ENCODE results near the gene SLC22A6.
"Not testable (repeated sequence)": the region's sequence is repeated elsewhere in the genome, so short reads cannot be mapped to it uniquely, and the experiment has no call there.

SLC22A6 gene

DNA sequence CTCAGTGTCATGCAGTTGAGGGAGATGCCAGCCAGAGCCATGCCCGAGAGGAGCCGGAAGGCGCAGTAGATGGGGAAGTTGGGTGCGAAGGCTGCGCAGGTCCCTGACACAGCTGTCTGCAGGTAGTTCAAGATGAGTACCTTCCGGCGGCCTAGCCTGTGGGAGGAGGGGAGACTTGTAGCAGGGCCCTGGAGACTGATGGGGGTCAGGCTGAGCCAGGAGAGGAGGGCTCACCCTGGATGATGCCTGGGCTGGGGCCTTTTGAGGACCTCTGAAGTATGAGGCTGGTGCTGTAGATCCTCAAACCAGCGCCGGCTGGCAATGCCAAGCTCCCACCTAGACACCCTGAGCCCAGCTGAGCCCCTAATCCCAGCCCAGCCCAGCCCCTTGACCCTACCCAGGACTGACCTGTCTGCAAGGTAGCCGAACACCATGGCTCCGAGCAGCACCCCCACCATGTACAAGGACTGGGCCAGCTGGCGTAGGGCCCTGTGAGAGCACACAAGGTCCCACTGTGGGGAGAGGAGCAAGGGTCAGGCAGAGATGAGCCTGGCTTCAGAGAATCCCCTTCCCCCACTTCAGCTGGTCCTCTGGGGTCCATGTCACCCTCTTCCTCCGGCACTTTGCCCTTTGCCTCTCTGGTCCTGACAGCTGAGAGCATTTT, 1.1 kb downstream of the SLC22A6 start:
- no peak for DNase-seq

DNA sequence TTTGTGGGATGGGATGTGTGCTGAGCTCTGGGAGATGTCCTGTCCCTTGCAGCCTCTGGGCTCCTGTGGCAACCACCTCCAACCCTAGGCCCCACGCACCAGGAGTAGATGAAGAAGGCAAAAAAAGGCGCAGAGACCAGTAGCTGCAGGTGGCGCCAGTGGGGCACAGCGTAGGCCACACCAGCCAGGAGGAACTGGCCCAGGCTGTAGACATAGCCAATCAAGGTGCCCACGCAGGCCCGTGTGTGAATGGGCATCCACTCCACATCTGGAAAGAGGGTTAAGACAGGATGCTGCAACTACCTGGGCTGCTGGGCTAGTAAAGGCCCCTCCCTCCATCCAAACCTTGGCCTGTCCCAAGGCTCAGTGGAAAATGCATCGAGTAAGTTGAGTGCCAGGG, 3.0 kb downstream of the SLC22A6 start:
- DNase-seq, result no peak

DNA sequence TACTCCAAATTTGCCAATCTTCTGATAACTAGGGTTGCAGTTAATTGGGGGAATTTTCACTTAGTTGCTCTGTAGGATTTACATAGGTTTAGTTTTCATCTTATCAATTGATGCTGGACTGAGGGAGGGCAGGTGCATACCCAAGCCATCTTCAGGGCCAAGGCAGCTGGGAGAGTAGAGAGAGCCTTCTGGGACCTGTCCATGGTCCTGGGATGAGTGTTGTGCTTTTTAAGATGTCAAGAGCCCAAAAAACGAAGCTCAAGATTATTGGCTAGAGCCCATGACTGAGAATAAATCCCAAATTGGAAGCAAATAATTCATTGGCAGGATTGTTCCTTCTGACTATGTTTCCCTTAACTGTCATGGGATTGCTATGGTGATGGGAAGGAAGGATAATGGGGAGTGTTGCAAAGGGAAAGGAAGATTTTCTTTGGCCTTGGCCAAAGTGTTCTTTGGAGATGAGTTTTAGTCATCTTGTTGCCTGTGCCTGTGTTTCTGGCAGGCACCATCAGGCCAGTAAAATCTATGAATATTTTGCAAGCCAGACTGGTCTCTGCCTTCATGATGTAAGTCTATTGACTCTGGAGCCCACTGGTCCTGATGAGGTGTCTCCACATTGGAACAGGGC, 4.5 kb downstream of the SLC22A6 start:
- DNase-seq, result no peak

DNA sequence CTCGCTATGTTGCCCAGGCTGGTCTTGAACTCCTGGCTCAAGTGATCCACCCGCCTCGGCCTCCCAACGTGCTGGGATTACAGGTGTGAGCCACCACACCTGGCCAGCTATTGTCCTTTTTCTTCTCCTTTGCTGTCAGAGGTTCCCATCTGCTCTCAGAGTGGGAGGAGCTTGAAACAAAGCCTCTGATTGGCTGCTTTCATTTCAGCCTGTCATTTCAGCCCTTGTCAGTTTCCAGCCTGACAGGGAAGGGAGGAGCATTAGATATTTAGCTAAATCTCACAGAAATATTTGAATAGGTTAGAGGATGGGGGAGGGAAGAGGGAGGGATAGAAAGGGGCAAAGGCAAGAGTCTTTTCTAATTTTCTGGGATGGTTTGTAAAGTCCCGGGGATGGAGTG, 8.7 kb downstream of the SLC22A6 start:
- DNase-seq, result no peak

DNA sequence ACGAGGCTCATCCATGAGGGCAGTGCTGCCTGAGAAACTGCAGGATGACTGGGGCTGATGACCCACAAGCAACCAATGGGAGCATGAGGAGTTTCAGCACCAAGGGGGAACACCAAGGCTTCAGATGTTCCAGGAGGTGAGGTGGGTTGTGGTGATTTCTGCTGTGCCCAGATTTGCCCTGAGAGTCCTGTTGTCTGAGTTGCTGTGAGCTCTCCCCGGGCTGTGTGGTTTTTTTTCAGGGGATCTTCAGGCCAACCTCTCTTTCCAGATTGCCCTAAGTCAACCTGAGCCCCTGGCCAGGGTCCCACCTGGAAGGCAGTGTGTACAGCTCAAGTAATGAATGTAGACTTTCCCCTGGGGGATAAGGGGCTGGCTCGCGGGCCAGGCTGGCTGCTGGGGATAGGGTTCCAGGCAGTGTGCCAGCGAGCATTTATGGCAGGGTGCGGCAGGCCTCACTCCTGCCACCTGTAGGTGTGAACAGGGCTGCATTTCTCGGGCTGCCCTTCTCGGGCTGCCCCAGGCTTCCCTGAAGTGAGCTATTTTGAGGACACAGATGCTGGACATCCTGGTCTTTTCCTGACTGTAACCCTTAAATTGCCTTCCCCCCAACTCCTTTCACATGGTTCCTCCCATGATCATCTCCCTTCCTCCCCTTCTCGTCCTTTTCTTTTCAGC, 9.8 kb downstream of the SLC22A6 start:
- DNase-seq, result no peak

DNA sequence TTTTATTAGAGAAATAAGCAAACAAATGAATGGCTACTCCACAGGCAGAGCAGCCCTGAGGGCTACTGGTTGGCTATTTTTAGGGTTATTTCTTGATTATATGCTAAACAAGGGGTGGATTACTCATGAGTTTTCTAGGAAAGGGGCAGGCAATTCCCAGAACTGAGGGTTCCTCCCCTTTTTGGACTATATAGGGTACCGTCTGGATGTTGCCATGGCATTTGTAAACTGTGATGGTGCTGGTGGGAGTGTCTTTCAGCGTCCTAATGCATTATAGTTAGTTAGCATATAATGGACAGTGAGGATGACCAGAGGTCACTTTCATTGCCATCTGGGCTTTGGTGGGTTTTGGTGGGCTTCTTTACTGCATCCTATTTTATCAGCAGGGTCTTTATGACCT, 19.2 kb downstream of the SLC22A6 start:
- DNase-seq, result no peak

DNA sequence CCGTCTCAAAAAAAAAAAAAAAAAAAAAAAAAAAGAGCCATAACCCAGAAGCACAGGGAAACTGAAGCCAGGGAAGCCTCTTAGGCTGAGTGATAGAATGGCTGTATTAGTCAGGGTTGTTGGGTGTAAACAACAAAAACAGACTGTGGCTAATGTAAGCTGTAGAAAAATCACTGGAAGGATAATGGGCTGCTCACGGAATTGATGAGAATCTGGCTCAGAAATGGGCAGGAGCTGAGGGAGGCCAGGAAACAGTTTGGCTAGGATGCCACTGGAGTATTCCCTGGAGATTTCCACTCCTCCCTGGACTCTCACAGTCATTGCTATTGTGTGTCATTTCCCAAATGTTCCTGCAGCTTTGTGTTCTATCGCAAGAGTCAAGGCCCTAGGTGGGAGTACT, 22.4 kb downstream of the SLC22A6 start:
- no peak for DNase-seq

DNA sequence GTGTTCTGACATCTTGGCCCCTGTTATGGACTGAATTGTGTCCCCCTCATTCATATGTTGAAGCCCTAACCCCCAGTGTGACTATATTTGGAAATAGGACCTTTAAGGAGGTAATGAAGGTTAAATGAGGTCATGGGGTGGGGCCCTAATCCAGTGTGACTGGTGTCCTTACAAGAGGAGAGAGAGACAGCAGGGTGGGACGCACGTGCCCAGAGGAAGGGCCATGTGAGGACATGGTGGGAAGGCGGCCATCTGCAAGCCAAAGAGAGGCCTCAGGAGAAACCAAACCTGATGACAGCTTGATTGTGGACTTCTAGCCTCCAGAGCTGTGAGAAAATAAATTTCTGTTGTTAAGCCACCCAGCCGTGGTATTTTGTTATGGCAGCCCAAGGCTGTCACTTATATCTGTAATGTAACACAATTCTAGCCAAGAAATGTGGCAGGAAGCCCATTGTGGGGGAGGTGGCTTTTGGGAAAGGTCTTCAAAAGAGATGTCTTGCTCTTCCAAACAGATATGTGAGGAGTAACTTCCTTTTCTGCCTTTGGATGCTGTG, 23.7 kb downstream of the SLC22A6 start:
- DNase-seq, result no peak

DNA sequence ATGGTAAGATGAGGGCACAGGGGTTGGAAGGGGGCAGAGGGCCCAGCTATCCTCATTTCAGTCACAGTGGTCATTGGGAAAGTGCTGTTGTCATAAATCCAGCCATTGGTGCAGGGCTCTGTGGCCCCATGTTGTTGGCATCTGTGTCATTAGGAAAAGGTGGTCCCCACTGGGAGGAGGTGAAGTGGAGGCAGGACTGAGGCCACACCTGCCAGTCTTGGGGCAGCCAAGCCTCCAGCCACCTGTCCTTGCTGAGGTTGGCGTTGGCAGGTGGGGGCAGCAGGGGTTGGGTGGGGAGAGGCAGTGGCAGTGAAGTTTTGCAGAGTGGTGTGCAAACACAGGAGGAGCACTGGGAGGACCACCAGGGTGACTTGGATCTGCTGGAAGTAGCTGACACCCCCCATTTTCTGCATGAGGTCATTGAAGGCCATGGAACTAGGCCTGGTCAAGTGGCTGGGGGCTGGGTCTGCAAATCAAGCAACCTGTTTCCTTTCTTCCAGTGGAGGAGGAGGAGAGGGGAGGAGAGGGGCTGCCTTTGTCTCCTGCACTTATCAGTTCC, 25.3 kb downstream of the SLC22A6 start:
- DNase-seq, result no peak

DNA sequence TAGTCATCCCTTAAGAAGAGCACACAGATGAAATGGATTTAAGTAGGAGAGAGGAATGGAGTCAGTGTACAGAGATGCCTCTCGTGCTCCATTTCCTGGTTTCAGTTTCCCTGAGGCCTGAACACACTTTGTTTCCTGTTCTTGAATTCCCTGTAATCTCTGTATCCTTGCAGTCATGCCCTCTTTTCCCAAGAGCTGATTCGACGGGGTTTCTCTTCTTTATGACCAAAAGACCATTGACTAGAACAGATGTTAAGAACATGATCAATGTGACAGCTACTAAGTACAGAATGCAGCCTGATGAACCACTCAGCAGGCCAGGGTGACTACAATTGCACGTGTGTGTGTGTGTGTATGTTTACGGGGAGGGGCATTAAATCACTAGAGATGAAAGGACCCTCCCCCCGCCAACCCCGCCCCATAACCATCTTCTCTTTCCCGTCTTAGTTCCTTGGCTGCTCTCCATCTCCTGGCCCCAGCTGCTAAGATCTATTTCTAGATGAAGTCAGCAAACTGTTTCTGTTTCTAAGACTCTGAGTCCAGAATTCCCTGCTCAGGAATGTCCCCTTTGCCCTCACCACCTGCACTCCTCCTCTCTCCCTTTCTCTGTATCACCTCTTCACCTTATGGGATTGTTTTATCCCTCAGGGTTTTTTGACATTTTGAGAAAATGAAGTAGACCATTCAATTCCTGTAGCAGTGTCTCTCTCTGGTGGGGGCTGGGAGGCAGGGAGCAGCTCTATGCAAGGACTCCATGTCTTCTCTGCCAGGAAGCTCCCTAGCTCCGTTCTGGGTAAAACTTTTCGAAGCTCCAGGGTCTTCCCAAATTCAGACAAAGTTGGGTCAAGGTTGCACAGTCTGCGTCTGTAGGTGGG, 26.0 kb downstream of the SLC22A6 start:
- no peak for DNase-seq

DNA sequence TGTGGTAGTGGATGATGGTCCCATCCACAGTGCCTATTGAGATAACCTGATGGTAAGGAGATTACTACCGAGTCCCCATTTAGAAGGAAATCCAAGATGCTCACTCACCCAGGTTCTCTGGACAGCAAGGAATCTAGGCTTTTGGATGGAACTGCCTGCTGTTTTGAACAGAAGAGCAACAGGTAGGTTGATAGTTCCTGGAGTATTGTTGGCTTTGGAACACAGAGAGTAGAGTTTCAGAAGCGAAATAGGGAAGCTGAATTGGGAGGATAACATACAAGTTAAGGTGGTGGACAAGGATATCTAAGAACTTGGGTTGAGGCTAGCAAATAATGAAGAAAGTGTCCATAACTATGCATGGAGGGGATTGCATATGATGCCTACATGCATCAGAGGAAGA, 27.6 kb downstream of the SLC22A6 start:
- DNase-seq, result no peak

DNA sequence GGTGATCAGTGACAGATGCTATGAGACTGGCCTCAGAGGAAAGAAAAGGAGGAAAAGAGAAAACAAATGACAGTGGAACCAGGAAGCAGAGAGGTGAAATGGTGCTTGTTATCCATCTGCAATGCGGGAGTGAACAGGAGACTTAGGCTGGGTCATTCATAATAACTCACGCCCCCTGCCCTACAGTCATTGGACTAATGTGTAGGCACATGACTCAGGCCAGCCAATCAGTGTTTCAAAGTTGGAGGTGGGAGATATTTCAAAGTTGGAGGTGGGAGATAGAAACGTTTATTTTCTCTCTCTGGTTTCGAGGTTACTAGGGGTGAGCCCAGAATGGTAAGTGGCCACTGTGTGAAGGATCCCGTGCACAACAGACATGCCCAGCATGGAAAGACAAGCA, 30.3 kb downstream of the SLC22A6 start:
- DNase-seq, result no peak

DNA sequence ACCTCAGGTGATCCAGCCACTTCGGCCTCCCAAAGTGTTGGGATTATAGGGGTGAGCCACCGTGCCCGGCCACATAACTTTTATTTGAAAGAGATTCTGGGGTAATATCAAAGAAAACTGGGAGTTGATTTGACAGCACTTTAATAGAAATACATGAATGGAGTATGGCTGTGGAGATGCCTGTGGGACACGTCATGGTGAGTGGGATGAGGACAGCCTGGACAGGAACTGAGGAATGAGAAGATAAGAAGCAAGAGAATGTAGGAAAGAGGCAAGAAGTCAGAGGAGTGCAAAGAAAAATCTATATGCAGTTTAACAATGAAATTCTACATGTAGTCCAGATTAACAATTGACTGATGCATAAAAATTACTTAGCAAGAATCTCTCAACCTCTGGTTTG, 31.0 kb downstream of the SLC22A6 start:
- DNase-seq, result no peak

DNA sequence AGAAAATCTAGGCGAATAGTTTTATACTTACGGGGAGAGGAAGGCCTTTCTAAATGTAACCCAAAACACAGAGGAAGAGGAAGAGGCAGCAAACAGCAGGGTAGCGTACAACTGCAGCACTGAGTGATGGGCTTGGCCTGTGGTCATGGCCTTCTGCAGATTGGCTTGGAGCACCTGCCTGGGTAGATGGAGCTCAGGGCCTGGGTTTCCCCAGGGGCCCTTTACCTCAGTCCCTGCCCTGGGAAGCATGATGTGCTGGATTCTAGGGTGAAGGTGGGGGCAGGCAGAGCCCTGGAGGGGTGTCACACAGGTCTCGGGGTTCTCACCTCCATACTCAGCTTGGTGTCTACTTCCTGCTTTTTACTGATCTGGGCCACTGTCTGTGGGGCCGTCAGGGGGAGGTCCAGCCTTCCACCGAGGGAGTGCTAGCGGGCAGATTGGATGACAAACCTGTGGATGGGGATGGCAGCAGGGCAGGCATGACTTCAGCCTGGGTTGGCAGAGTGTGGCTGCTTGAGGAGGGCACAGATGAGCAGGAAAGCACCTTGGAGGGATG, 35.9 kb downstream of the SLC22A6 start:
- no peak for DNase-seq

DNA sequence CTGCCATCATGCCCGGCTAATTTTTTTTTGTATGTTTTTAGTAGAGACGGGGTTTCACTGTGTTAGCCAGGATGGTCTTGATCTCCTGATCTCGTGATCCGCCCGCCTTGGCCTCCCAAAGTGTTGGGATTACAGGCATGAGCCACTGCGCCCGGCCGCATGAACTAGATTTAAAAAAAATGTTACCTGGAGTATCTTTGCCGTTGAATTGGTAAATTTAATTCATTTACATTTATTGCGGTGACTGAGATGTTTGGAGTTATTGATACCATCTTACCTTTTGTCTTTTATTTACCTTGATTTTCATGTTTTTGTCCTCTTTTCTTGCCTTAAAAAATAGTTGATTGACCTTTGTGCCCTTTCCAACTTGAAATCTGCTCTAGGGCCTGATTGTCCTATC, 39.2 kb downstream of the SLC22A6 start:
- not testable (repeated sequence) for DNase-seq

DNA sequence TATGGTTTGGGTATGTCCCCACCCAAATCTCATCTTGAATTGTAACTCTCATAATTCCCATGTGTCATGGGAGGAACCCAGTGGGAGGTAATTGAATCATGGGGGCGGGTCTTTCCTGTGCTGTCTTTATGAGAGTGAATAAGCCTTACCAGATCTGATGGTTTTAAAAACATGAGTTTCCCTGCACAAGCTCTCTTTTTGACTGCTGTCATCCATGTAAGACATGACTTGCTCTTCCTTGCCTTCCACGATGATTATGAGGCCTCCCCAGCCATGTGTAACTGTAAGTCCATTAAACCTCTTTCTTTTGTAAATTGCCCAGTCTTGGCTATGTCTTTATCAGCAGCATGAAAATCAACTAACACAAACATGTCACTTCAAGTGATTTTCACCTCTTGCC, 47.2 kb downstream of the SLC22A6 start:
- not testable (repeated sequence) for DNase-seq

DNA sequence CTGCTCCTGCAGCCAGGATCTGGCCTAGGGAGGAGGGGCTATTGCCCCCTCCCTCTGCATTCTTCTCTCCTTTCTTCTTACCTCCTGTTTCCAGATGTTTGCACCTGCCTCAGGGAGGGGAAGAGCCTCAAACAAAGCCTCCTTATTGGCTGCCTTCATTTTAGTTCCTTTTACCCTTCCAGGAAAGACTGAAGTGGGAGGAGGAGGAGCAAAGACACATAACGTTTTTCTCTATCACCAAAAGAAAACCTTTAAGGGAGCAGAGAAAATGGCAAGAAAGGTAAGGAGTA, 50.3 kb downstream of the SLC22A6 start:
- DNase-seq, result no peak

DNA sequence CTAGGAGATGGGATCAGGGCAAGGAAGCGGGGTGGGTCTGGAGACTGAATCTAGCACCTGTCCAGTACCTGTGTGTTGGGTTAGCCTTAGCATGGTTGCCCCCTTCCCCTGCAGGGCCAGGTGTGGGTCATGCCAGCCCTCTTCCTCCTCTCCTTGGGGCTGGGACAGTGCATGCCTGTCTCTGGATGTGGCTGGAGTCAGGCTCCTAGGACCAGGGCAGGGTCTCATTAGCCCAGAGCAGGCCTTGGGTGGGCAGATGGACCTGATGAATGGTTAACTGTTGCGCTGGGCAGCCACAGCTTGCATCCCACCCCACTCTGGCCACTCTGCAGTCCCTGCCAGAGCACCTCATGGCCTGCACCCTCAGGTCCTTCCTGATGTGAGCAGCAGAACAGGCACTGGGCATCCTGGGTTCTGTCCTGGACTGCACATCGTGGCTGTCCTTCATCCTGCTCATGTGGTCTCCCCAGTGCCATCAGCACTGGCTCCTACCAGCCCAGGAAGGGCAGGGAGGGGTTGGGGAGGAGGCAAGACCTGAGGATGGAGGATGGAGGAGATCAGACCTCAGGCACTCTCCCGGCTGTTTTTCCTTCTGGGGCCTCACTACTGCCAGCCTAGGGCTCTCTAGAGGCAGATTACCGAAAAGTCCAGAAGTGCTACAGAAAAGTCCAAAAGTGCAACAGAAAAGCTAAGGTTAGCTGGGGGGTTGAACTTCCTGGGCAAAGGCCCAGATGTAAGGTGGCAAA, 50.8 kb downstream of the SLC22A6 start:
- no peak for DNase-seq

DNA sequence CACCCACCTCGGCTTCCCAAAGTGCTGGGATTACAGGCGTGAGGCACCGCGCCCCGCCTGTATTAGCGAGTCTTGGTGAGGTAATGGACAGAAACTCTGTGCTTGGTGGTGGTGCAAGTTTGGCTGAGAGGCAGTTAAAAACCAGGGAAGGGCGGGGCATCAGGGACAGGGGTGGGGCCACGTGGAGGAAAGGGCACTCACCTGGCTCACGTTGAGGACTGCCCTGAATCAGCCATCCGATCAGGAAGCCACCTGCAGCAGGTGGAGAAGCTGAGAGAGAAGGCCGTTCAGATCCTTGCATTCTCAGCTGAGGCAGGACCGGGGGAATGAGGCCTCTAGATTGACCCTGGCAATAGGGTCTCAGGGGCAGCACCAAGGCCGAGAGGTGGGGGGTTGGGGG, 51.5 kb downstream of the SLC22A6 start:
- no peak for DNase-seq

DNA sequence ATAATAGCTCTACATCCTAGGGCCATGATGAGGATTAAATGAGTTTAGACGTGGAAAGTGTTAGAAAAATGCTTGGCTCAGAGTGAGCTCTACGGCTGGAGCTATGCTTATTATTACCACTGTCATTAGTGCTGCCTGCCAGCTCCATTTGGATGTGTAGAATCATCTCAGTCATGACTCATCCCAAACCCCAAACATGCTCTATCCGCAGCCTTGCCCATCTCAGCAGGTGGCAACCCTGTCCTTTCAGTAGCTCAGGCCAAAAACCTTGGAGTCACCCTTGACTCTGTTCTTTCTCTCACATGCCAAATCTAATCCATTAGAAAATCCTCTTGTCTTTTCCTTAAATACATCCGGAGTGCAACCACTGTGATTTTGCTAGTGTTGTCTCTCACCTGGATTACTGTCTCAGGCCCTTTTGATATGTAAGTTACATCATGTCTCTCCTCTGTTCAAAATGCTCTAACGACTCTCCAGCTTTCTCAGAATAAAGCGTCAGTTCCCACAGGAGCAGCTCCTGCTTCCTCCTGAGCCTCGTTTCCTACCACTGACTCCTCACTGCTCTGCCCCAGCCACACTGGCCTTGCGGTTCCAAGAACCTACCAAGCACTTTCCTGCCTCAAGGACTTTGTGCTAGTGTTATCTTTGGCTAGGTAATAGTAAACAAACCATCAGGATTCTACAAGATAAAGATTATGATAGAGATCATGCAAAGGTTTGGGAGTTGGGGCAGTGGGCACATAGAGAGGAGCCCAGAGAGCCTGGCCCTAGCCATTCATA, 53.1 kb downstream of the SLC22A6 start:
- DNase-seq, result no peak

DNA sequence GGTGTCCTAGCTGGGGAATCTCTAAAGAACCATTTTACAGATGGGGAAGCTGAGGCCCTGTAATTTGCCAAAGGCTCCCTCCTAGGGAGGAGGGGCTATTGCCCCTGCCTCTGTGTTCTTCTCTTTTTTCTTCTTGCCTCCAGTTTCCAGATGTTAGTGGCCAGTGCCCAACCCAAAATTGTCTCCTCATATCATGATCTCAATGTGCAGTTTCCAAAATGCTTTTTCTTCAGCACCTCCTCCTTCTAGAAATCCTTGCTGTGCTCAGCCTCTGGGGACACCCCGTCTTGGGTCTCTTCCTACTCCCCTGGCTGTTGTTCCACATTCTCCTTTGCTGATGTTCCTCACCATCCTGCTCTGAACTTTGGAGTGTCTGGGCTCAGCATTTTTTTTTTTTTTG, 54.1 kb downstream of the SLC22A6 start:
- DNase-seq, result no peak
